ENCODE data around the gene PTPDC1. TPM values are rescaled to one million over a fixed set of nuclear protein-coding genes. Genes with fewer than 3 reads are reported as not detected.

The PTPDC1 gene
- total and polyA plus RNA-seq, 2 of the 8 experiments (the other 6 are each of a cell fraction or from before 2014, with no cell fraction given), result 4.1 to 7.3 TPM

- Histone ChIP-seq H3K36me3 (ENCODE audit: control insufficient read depth in 2 of 4, insufficient read depth in 4 of 4, low read length in 3 of 4) (peaks cover 0 to 3% (median 0%) of the 10 kb centered on the region in 4 experiments; a peak in 2 of 8 replicates), H2BK20ac (ENCODE audit: low read length) (no peak overlapping the region), H4K20me1 (replicated peaks in 1 of 2; ENCODE audit: control insufficient read depth in 1 of 2, insufficient read depth in 2 of 2, low read length in 2 of 2) (no peaks in the 10 kb centered on the region), H3K18ac (ENCODE audit: extremely low read depth, low read length) (no peak overlapping the region), H4K91ac (replicated peaks; ENCODE audit: insufficient read length, low read length) (no peak overlapping the region), H4K8ac (ENCODE audit: extremely low read depth, insufficient read depth, low read length) (no peak overlapping the region), H3K9me3 (ENCODE audit: insufficient read depth in 2 of 2, low read depth in 1 of 2, low read length in 1 of 2) (no peaks in the 10 kb centered on the region), H2BK5ac (ENCODE audit: low read depth, low read length) (no peak overlapping the region; the same call in 1 of the 2 replicates), H3K56ac (replicated peaks; ENCODE audit: insufficient read length, low read depth, low read length) (no peak overlapping the region), H2BK120ac (replicated peaks; ENCODE audit: low read depth, low read length) (no peak overlapping the region), H3K23me2 (ENCODE audit: low read depth, low read length) (no peaks in the 10 kb centered on the region; the same call in 1 of the 2 replicates), H3K79me1 (ENCODE audit: low read depth, low read length) (no peaks in the 10 kb centered on the region), H3K4me3 (ENCODE audit: extremely low read depth in 1 of 4, insufficient read depth in 2 of 4, low read depth in 3 of 4, low read length in 4 of 4) (no peak overlapping the region), H2BK12ac (ENCODE audit: low read depth, low read length) (no peak overlapping the region), H3K79me2 (ENCODE audit: control insufficient read depth in 1 of 2, insufficient read depth in 2 of 2, low read length in 2 of 2) (no peaks in the 10 kb centered on the region), H4K5ac (ENCODE audit: insufficient read length, low read depth, low read length) (no peak overlapping the region), H2AK5ac (ENCODE audit: low read depth, low read length) (no peak overlapping the region), H3K27me3 (replicated peaks in 1 of 4; ENCODE audit: control insufficient read depth in 3 of 4, extremely low read depth in 1 of 4, insufficient read depth in 3 of 4, low read length in 3 of 4) (no peaks in the 10 kb centered on the region), H3K27ac (ENCODE audit: low read depth, low read length) (no peak overlapping the region), H3K14ac (ENCODE audit: insufficient read length) (no peak overlapping the region), H3K4me2 (ENCODE audit: insufficient read depth in 1 of 2, low read depth in 2 of 2, low read length in 2 of 2) (no peak overlapping the region), H3K4ac (replicated peaks; ENCODE audit: insufficient read length, low read depth, low read length) (no peak overlapping the region), H2AFZ (ENCODE audit: low read length) (no peak overlapping the region), H2BK15ac (ENCODE audit: low read length) (no peak overlapping the region), H3K23ac (ENCODE audit: insufficient read length) (no peak overlapping the region), H3K4me1 (replicated peaks in 1 of 4; ENCODE audit: control insufficient read depth in 3 of 4, insufficient read depth in 4 of 4, low read length in 3 of 4) (peaks cover 0 to 5% (median under 1%) of the 10 kb centered on the region in 4 experiments; a peak in 2 of 7 replicates), H3K9ac (replicated peaks in 1 of 4; ENCODE audit: extremely low read depth in 1 of 4, low read depth in 3 of 4, low read length in 3 of 4) (0 out of 7 replicates have a peak overlapping the region, but pooled peaks of 1 of the 4 experiments have one; percentile 6)
- 90% methylated on average over 6 of the region's 6 CpGs; no CpG with 5 or more reads in 1 of the 2 experiments for WGBS, 2 experiments (ENCODE audit: extremely low coverage in 1 of 2, insufficient coverage in 1 of 2, insufficient read length in 1 of 2, insufficient replicate concordance in 2 of 2, low coverage in 1 of 2, low lambda C conversion rate in 2 of 2, missing lambda C conversion rate in 1 of 2)
- ChIA-PET CTCF (ENCODE audit: partially characterized antibody) (interaction anchor here (0.8 to 1.5 kb wide), 3 partner anchors 33 to 63 kb away, joined by 3 to 4 read pairs (median 3); no protein-coding TSS in a partner anchor), POLR2A (ENCODE audit: partially characterized antibody) (interaction anchor here (0.9 to 3.4 kb wide), 3 partner anchors 13 to 85 kb away, joined by 3 to 14 read pairs (median 7); partner anchors contain the start of gene PTPDC1)
- FAIRE-seq (no peak), DNase-seq (ENCODE audit: low read depth in 1 of 2, low spot score in 2 of 2) (no peak)
- TF ChIP-seq SIRT6 (IDR thresholded peaks at IDR 0.05; ENCODE audit: low read length), result no peak
- no peak for TF ChIP-seq MAFK (IDR thresholded peaks at IDR 0.05; ENCODE audit: low read depth, low read length)
- no peak for TF ChIP-seq SUZ12 (IDR thresholded peaks at IDR 0.05; ENCODE audit: low read length)
- TF ChIP-seq SIX5 (IDR thresholded peaks at IDR 0.05; ENCODE audit: low read depth, low read length), result no peak
- no peak for TF ChIP-seq HDAC2 (IDR thresholded peaks at IDR 0.05; ENCODE audit: borderline replicate concordance in 1 of 2, low read depth in 2 of 2, low read length in 2 of 2)
These were observed 13.6 kb downstream of the PTPDC1 start for GRCh38 chr9:94097788-94098414.
